Measurements from ENCODE around the gene FCRLA.

- TF ChIP-seq, protein P1, sequence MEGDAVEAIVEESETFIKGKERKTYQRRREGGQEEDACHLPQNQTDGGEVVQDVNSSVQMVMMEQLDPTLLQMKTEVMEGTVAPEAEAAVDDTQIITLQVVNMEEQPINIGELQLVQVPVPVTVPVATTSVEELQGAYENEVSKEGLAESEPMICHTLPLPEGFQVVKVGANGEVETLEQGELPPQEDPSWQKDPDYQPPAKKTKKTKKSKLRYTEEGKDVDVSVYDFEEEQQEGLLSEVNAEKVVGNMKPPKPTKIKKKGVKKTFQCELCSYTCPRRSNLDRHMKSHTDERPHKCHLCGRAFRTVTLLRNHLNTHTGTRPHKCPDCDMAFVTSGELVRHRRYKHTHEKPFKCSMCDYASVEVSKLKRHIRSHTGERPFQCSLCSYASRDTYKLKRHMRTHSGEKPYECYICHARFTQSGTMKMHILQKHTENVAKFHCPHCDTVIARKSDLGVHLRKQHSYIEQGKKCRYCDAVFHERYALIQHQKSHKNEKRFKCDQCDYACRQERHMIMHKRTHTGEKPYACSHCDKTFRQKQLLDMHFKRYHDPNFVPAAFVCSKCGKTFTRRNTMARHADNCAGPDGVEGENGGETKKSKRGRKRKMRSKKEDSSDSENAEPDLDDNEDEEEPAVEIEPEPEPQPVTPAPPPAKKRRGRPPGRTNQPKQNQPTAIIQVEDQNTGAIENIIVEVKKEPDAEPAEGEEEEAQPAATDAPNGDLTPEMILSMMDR (IDR thresholded peaks at IDR 0.05) = no peak
- no peak for TF ChIP-seq SIN3A (IDR thresholded peaks at IDR 0.05; ENCODE audit: borderline replicate concordance, insufficient read depth, low read depth, low read length)
- no peak for TF ChIP-seq POLR2AphosphoS5 (IDR thresholded peaks at IDR 0.05; ENCODE audit: low read depth, low read length)
- TF ChIP-seq, protein P2, sequence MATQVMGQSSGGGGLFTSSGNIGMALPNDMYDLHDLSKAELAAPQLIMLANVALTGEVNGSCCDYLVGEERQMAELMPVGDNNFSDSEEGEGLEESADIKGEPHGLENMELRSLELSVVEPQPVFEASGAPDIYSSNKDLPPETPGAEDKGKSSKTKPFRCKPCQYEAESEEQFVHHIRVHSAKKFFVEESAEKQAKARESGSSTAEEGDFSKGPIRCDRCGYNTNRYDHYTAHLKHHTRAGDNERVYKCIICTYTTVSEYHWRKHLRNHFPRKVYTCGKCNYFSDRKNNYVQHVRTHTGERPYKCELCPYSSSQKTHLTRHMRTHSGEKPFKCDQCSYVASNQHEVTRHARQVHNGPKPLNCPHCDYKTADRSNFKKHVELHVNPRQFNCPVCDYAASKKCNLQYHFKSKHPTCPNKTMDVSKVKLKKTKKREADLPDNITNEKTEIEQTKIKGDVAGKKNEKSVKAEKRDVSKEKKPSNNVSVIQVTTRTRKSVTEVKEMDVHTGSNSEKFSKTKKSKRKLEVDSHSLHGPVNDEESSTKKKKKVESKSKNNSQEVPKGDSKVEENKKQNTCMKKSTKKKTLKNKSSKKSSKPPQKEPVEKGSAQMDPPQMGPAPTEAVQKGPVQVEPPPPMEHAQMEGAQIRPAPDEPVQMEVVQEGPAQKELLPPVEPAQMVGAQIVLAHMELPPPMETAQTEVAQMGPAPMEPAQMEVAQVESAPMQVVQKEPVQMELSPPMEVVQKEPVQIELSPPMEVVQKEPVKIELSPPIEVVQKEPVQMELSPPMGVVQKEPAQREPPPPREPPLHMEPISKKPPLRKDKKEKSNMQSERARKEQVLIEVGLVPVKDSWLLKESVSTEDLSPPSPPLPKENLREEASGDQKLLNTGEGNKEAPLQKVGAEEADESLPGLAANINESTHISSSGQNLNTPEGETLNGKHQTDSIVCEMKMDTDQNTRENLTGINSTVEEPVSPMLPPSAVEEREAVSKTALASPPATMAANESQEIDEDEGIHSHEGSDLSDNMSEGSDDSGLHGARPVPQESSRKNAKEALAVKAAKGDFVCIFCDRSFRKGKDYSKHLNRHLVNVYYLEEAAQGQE (IDR thresholded peaks at IDR 0.05; ENCODE audit: insufficient read depth in 1 of 2, low read depth in 2 of 2, low read length in 1 of 2) = no peak
Observed at GRCh38 chr1:161721738-161722343, 14.8 kb downstream of the FCRLA start.

Data from Panc1 (cell line).